SIG-M5 treated with dmso at 0.1 percent for 504 hours (cell line): ENCODE data around the gene DFFA.
"Not testable (repeated sequence)": the region's sequence is repeated elsewhere in the genome, so short reads cannot be mapped to it uniquely, and the experiment has no call there.

ENCODE experiments used
- DNase-seq: peaks from one replicate; lab custom pipeline; 2025; ENCODE audit not compliant: unreplicated experiment; lab: John Stamatoyannopoulos, UW

Gene DFFA

DNA sequence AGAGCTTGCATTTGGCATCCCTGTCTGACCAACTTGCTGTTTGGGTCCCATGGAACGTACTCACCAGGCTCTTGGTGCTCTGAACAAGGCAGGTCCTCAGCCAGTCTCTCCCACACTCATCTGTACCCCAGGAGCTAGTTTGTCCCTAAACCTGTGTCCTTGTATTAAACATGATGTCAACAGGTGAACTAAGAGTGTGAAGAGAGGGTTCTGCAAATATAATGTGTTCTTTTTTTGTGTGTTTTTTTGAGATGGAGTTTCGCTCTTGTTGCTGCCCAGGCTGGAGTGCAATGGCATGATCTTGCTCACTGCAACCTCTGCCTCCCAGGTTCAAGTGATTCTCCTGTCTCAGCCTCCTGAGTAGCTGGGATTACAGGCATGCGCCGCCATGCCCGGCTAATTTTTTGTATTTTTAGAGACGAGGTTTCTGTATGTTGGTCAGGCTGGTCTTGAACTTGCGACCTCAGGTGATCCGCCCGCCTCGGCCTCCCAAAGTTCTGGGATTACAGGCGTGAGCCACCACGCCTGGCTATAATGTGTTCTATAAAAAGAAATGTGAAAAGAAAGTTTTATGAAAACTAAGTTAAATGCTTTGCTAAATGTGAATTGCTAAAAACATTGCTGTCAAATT, 33.8 kb upstream of the DFFA start:
- not testable (repeated sequence) for DNase-seq

GRCh38 chr1:10504249-10504648, 31.9 kb upstream of the DFFA start:
- no peak for DNase-seq

GRCh38 chr1:10502206-10502605, 29.9 kb upstream of the DFFA start:
- DNase-seq: no peak

DNA sequence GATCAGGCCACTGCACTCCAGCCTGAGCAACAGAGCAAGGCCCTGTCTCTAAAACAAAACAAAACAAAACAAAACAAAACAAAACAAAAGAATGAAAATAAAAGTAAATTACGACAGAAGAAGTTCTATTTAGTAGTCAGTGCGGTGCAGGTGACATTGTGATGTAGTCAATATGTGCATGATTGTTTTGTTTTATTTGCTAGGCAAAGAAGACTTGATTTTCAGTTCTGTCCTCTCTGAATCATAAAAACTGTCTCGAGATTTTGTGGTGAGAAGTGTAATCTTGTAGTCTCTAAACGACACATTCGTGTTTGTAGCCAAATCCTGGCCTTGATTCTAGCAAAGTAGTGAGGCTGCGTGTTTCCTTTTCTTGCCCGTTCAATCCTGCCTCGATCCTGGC, 25.9 kb upstream of the DFFA start:
- DNase-seq: no peak

- no peak for DNase-seq
These were observed 24.8 kb upstream of the DFFA start for GRCh38 chr1:10497109-10497508.

DNA sequence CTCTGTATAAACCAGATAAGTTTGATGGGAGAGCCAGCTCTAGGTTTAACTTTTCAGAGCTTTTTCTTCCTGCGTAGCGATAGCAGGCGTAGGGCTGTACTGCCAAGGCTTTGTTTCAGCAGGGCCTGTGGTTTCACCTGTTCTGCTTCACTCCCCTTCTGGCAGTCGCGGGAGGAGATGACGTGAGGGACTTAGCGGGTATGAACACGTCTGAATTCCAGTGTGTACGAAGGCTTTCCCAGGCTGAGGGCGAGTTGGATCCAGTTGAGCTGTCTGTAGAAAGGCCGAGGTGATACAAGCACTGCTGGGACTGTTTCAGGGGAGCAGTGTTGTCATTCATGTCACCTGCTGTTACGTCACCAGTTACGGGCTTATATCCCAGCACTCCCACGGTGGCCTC, 23.6 kb upstream of the DFFA start:
- no peak for DNase-seq

DNA sequence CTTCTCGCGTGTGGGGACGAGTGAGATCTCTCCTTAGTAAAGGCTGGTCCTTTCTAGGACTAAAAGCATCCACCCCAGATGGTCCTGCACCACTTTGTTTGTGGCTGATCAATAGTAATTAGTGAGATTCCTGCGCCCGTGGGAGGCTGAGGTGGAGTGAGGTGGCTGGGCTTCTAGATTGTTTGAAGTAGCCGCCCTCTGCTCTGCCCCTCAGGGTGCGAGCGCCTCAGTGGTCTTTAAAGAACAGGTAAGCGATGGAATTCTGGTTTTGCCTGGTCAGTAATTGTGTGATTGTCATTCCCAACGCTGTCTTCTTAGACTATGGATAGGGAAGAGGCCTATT, 23.1 kb upstream of the DFFA start:
- DNase-seq: no peak

DNA sequence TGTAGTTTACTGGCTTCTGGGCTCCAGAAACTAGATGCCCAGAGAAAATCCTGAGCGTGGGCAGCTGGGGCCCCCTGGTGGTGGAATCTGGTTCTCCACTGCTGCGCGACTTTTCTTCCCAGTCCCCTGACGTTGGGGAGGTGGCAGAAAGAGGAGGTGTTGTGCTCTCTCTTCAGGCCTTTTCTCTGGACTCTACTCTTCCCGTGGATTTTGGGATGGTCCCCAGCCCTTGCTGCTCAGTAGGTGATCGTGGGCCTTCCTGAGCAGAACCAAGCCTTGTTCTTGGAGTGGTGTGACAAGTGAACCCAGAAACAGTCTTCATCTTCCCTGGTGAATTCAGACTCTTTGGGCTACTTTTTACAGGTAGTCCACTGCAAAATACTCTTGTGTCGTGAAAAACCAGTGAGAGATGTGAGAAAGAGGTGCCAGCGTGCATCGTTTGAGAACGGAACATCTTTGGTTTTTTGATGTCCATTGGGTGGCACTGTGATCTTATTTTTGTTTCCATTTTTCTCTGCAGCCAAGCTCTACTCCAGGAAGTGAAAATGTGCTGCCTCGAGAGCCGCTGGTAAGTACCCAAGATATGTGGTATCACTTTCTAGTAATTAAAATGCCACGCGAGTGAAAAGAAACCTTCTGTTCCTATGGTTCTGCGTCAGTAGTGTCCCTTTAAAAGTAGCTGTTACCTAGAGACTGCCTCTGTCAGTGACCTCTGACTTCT, 22.6 kb upstream of the DFFA start:
- peak; percentile 78 for DNase-seq

- DNase-seq: no peak
These were observed 22.1 kb upstream of the DFFA start for GRCh38 chr1:10494418-10494753.

DNA sequence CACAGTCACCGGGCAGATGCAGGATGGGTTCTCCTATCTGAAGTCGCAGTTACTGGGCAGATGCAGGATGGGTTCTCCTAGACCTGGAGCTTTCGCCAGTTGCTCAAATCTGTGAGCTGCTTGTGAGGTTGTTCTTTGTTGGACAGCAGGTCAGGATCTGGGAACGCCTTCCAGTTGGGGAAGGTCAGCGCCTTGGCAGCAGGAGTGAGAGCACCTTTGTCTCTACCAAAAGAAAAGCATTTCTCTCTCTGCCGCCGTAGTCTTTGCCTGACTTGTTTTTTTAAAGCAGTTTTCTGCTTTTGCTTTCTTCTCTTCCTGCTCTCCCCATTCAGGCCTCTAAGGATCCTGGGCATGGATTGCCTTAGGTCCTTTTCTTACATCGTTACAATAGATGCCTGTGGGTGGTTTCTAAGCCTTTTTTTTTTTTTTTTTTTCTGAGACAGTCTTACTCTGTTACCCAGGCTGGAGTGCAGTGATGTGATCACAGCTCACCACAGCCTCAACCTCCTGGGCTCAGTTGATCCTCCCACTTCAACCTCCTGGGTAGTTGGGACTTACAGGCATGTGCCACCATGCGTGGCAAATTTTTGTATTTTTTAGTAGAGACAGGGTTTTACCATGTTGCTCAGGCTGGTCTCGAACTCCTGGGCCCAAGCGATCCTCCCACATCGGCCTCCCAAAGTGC, 18.1 kb upstream of the DFFA start:
- no peak for DNase-seq

GRCh38 chr1:10489291-10490055, 17.1 kb upstream of the DFFA start:
- DNase-seq: no peak

DNA sequence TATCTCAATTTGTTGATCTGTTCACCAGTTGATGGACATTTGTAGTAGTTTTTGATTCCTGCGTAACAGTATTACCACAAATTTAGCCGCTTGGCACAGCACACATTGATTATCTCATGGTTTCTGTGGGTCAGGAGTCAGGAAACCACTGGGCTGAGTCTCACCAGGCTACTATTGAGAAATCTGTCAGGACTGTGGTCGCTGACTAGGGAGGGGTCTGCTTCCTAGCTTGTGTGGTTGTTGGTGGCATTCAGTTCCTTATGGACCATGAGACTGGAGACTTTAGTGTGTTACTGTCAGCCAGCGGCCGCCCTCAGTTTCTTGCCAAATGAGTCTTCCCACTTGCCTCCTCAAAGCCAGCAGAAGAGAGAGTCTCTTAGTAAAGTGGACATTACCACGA, 12.2 kb upstream of the DFFA start:
- DNase-seq: no peak

GRCh38 chr1:10480614-10481013, 8.3 kb upstream of the DFFA start:
- no peak for DNase-seq

DNA sequence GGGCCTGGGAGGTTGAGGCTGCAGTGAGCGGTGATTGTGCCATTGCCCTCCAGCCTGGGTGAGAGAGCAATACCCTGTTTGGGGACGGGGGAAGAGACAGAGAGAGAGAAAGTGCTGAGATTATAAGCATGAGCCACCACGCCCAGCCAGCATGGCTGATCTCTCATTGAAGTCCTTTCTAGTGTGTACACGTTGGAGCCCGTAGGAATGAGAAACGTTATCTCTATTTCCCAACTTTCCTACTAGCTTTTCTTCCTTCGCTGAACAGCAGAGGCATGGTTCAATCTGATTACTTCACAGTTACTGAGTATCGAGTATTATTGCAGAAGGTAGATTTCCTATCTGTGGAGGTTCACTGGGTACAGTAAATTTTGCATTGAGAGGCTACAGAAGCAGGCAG, 7.0 kb upstream of the DFFA start:
- DNase-seq: no peak

- DNase-seq: no peak
These were observed 3.2 kb upstream of the DFFA start for GRCh38 chr1:10475510-10475909.

DNA sequence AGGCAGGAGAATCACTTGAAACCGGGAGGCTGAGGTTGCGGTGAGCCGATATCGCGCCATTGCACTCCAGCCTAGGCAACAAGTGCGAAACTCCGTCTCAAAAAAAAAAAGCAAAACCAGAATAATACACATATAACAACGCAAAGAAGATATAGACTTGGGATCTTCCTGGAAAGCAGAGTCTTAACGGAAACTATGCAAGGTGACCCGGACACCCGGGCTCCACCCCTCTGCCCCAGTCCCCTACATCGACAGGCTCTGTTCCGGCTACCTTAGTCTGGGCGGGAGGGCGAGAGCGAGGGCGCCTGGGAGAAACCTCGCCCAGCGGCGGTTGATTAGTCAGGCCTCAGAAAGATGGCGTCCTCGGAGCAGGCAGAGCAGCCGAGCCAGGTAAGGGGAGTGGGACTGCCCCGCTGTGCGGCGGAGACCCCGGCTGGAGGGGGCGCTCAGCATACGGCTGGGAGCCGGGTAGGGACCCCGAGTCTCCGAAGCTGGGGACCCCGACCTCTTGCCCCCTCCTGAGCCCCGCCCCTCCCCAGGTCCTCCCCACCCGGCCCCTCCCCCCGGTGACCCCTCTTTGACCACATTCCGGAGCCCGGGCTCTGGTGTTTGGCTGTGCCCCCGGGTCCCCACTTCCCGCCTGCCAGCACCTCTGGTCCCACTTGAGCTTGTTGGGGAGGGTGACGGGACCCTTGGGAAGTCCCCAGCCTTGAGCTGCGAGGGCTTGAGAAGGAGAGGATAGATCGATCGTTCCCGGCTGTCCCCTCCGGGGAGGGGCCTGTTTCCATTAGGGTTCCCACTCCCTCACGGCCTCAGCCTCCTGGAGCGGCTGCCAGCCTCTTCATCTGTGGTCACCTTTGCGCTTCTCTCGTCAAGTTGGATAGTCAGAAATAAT, 2.5 kb upstream of the DFFA start, which contains the start of gene PEX14:
PEX14 (plus strand) TSS at position 338 of the 895 bp plus-strand sequence; CDS start at position 355, 17 bp downstream.
- peak; percentile 86 for DNase-seq

DNA sequence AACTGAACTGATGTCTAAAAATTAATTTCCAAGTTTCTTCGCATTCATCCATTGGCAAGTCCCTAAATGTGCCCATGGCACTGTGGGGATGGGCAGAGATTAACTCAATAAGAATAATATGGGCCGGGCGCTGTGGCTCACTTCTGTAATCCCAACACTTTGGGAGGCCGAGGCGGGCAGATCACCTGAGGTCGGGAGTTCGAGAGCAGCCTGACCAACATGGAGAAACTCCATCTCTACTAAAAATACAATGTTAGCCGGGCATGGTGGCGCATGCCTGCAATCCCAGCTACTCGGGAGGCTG, 1.9 kb upstream of the DFFA start:
- not testable (repeated sequence) for DNase-seq

DNA sequence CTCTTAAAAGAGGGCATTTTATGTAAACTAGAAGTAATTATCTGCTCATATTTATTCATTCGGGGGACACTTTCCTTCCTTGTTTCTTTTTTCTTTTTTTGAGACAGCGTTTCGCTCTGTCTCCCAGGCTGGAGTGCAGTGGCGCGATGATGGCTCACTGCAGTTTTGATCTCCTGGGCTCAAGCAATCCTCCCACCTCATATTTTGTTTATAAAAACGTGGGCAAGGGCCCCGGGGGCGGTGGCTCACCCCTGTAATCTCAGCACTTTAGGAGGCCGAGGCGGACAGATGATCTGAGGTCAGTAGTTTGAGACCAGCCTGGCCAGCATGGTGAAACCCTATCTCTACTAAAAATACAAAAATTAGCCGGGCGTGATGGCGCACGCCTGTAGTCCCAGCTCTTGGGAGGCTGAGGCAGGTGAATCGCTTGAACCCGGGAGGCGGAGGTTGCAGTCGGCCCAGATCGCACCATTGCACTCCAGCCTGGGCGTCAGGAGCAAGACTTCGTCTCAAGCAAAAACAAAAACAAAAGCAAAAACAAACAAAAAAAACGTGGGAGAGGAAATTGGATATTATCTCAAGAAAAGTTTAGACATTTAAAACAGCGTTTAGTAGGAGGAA, 926 bp upstream of the DFFA start:
- no peak for DNase-seq

DNA sequence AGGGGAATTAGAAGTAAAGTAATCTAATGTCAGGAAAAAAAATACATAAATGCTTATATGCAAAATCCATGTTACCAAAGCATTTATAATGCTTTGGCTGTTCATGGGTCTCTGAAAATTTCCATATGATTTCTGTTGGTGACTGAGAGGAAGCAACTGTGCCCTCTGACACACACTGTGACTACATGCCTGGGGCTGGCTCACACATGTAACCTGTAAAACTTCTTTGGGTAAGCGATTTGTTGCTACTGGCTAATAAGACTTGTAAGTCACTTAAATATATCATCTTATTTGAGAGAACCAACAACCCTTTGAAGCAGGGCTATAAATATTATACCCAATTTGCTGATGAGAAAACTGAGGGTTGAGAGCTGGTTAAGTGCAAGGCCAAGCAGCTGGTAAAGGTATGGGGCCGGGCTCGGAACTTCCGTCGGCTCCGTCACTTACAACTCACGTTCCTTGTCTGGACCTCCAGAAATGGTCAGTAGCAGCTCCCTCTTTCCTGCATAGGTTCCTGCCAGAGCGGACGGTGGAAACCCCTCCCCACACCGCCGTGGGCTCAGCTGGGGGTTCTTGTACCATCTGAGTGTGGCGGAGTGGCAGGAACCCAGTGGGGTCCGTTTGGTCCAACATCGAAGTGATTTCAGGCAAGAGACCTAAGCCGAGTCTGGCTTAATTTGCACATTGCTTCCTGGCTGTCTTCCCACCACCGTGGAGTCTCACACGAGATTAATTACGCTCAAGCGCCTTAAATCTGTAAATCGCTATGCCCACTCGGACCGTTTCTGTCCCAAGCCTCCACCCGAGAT, 714 bp downstream of the DFFA start:
- DNase-seq: no peak

DNA sequence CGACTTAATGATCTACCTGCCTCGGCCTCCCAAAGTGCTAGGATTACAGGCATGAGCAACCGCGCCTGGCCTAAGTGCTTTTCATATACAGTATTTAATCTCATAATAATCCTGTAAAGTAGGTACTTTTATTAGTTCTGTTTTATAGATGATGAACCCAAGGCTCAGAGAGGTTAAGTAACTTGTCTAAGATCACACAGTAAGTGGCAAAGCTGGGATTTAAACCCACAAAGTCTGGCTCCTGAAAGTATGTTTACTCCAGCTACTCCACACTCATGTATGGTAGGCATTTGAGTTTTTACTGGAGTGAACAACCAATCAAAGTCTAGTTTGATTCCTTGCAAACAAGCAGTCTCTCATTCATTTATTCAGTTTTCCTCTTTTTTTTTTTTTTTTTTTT, 2.3 kb downstream of the DFFA start:
- DNase-seq: no peak
